Keratinocyte (primary cell): ENCODE results near the gene EPAS1. TPM values are rescaled to one million over a fixed set of nuclear protein-coding genes. Genes with fewer than 3 reads are reported as not detected.

Experiments
- DNase-seq: peaks from one replicate; pipeline ENCODE4 v3.0.0-alpha.2; 2011; ENCODE audit warnings: low read depth, missing footprints, low spot score
- FAIRE-seq: peaks from 2 replicates; lab custom pipeline; 2011; peaks lifted over from hg19 to GRCh38; lab: Jason Lieb, UNC
- H2AFZ ChIP-seq: 2 replicates; pipeline ENCODE4 v1.6.0; 2012; ENCODE audit warnings: low read length, control low read depth, inconsistent platforms; ENCODE audit not compliant: control insufficient read depth
- H3K27ac ChIP-seq: 2 replicates; pipeline ENCODE4 v1.5.1; 2011; ENCODE audit warnings: low read length; ENCODE audit not compliant: control insufficient read depth, insufficient read depth
- H3K27me3 ChIP-seq: 3 replicates; pipeline ENCODE4 v1.6.0; 2011; ENCODE audit warnings: low read length; ENCODE audit not compliant: control insufficient read depth, insufficient read depth; ENCODE audit errors: extremely low read depth
- H3K36me3 ChIP-seq, 2 experiments: 2 replicates in 1 of 2; 3 replicates in 1 of 2; pipeline ENCODE4 v1.5.1; 2011; ENCODE audit warnings: low read length in 2 of 2, mild to moderate bottlenecking in 1 of 2; ENCODE audit not compliant: control insufficient read depth in 2 of 2, insufficient read depth in 2 of 2; ENCODE audit errors: extremely low read depth in 1 of 2
- H3K4me1 ChIP-seq: 3 replicates; pipeline ENCODE4 v1.5.1; 2011; ENCODE audit warnings: low read length; ENCODE audit not compliant: control insufficient read depth, insufficient read depth; ENCODE audit errors: extremely low read depth
- H3K4me2 ChIP-seq: 3 replicates; pipeline ENCODE4 v1.6.0; 2011; ENCODE audit warnings: low read depth, low read length; ENCODE audit not compliant: control insufficient read depth, insufficient read depth; ENCODE audit errors: extremely low read depth
- H3K4me3 ChIP-seq, 3 experiments: fragments of 200-600 bp in 1 of 3; sonication (generic) in 1 of 3; 2 replicates in 2 of 3; 3 replicates in 1 of 3; pipeline ENCODE4 v1.5.1; 2011 to 2016; ENCODE audit warnings: low read length in 3 of 3, mild to moderate bottlenecking in 3 of 3, control low read depth in 2 of 3, inconsistent platforms in 1 of 3, low read depth in 1 of 3, mixed read lengths in 1 of 3, mixed run types in 1 of 3, moderate library complexity in 1 of 3; ENCODE audit not compliant: control insufficient read depth in 2 of 3, insufficient read depth in 2 of 3; ENCODE audit errors: extremely low read depth in 1 of 3
- H3K79me2 ChIP-seq: 2 replicates; pipeline ENCODE4 v1.6.0; 2012; ENCODE audit warnings: low read length; ENCODE audit not compliant: control insufficient read depth, insufficient read depth
- H3K9ac ChIP-seq: 3 replicates; pipeline ENCODE4 v1.6.0; 2011; ENCODE audit warnings: low read length; ENCODE audit not compliant: control insufficient read depth, insufficient read depth; ENCODE audit errors: extremely low read depth
- H3K9me1 ChIP-seq: 3 replicates; pipeline ENCODE4 v1.6.0; 2011; ENCODE audit warnings: low read length; ENCODE audit not compliant: control insufficient read depth, insufficient read depth; ENCODE audit errors: extremely low read depth
- H3K9me3 ChIP-seq: 2 replicates; pipeline ENCODE4 v1.5.1; 2012; ENCODE audit warnings: low read depth, low read length; ENCODE audit not compliant: control insufficient read depth
- H4K20me1 ChIP-seq: 3 replicates; pipeline ENCODE4 v1.6.0; 2011; ENCODE audit warnings: low read length; ENCODE audit not compliant: control insufficient read depth, insufficient read depth; ENCODE audit errors: extremely low read depth
- EZH2 ChIP-seq: IDR thresholded peaks from one replicate; pipeline ENCODE4 v1.6.1; 2012; ENCODE audit warnings: inconsistent platforms, mild to moderate bottlenecking, low read length, moderate library complexity
- dilution Hi-C: fragments of 300-500 bp; cut with MboI; formaldehyde crosslinking; loops from one replicate; pipeline ENCODE4 v1.7.0; 2020; ENCODE audit warnings: low sequenced_read_pairs; ENCODE audit not compliant: extremely low pct_ligation_motif_present
- polyA plus RNA-seq, 5 experiments: library from polyadenylated mRNA; depleted of rRNA in 3 of 5; stranded (reverse) in 3 of 5; stranded (forward) in 1 of 5; unstranded in 1 of 5; fragments of >200 nt; gene quantifications; 1 replicate in 1 of 5; 2 replicates in 3 of 5; 3 replicates in 1 of 5; pipeline versions ENCODE4 v1.2.1 to v1.2.3, GENCODE V29; 2011 to 2012; ENCODE audit warnings: missing spikeins in 2 of 5, low read depth in 1 of 5, low replicate concordance in 1 of 5
- TF ChIP-seq, protein P1 (sequence below), 3 experiments: IDR thresholded peaks in 1 of 3; conservative IDR thresholded peaks in 1 of 3; optimal IDR thresholded peaks in 1 of 3; 2 replicates in 2 of 3; 3 replicates in 1 of 3; pipeline versions ENCODE3 to v1.5.1; 2011; ENCODE audit warnings: low read length in 3 of 3, mild to moderate bottlenecking in 3 of 3, moderate library complexity in 2 of 3, control low read depth in 1 of 3, inconsistent platforms in 1 of 3; ENCODE audit not compliant: insufficient read depth in 2 of 3; ENCODE audit errors: extremely low read depth in 1 of 3

The EPAS1 gene
- polyA plus RNA-seq, 1 donor (not counting 4 experiments of a cell fraction or from before 2014, with no cell fraction given): 96.7 TPM

DNA sequence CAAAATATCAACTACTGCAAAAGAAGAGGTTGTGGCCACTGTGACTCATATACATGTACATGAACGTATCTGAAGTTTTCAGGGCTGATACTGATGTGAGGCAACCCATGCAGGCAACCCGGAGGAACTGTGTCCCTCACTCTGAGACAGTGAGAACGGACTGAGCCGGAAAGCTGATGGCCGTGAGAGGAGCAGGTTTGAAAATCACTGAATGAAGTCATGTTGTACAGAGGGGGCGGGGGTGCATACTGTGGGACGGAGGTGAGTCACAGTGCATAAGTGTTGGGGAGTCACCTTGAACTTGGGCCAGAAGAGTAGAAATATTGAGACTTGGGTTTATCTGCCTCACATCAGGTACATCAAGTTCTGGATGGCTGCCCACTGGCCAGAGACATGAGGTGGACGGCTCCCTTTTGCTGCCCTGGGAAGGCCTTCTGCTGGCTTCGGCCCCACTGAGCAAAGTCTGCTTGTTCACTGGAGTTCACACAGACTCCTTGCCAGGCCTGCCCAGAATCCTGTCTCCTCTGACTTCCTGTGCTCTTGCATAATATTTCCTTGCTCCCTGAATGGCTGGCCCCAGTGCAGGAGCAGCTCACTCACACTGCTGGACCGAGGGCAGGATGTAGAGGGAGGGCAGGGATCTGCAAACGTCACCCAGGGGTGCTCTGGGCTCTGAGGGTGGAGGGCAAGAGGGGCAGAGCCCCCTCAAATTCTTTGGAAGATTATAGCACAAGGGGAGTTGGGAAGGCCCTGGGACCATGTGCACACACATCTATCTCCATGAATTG is 18.1 kb downstream of the EPAS1 start:
- Histone ChIP-seq H3K9me3 (no peaks in the 10 kb centered on the region), H3K4me3 (peak overlapping the region in 2 of 3 experiments; percentile 30 to 39), H3K27me3 (no peaks in the 10 kb centered on the region), H3K27ac (peak overlapping the region; percentile 87), H2AFZ (peak overlapping the region; percentile 81), H3K9ac (peak overlapping the region; percentile 66), H3K36me3 (peaks cover 0 to 11% of the 10 kb centered on the region in 2 experiments), H3K4me2 (peak overlapping the region; percentile 63), H3K4me1 (peaks cover 82% of the 10 kb centered on the region), H3K79me2 (peaks cover 63% of the 10 kb centered on the region), H4K20me1 (no peaks in the 10 kb centered on the region), H3K9me1 (no peaks in the 10 kb centered on the region)
- FAIRE-seq: peak; percentile 87
- DNase-seq: peak; percentile 86
- dilution Hi-C loops: no loop called here
- TF ChIP-seq EZH2: no peak
- TF ChIP-seq, protein P1, sequence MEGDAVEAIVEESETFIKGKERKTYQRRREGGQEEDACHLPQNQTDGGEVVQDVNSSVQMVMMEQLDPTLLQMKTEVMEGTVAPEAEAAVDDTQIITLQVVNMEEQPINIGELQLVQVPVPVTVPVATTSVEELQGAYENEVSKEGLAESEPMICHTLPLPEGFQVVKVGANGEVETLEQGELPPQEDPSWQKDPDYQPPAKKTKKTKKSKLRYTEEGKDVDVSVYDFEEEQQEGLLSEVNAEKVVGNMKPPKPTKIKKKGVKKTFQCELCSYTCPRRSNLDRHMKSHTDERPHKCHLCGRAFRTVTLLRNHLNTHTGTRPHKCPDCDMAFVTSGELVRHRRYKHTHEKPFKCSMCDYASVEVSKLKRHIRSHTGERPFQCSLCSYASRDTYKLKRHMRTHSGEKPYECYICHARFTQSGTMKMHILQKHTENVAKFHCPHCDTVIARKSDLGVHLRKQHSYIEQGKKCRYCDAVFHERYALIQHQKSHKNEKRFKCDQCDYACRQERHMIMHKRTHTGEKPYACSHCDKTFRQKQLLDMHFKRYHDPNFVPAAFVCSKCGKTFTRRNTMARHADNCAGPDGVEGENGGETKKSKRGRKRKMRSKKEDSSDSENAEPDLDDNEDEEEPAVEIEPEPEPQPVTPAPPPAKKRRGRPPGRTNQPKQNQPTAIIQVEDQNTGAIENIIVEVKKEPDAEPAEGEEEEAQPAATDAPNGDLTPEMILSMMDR (optimal IDR thresholded peaks at IDR 0.05 in 1 of 3, IDR thresholded peaks at IDR 0.05 in 1 of 3, conservative IDR thresholded peaks at IDR 0.05 in 1 of 3; ENCODE audit: extremely low read depth in 1 of 3, insufficient read depth in 2 of 3, low read length in 3 of 3): no peak

DNA sequence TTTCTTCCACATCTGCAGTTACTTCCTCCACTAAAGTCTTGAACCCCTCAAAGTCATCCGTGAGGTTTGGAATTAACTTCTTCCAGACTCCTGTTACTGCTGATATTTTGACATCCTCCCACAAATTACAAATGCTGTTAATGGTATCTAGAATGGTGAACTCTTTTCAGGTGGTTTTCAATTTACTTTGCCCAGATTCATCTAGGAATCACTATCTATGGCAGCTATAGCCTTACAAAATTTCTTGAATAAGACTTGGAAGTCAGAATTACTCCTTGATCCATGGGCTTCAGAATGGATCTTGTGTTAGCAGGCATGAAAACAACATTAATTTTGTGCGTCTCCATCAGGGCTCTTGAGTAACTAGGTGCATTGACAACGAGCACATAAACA is 19.9 kb downstream of the EPAS1 start:
- Histone ChIP-seq H3K9me1 (no peaks in the 10 kb centered on the region), H3K36me3 (peaks cover 0 to 4% of the 10 kb centered on the region in 2 experiments), H3K27me3 (no peaks in the 10 kb centered on the region), H3K4me2 (no peak overlapping the region), H3K4me1 (peaks cover 67% of the 10 kb centered on the region), H3K9me3 (no peaks in the 10 kb centered on the region), H2AFZ (no peak overlapping the region), H3K9ac (no peak overlapping the region), H3K27ac (peak overlapping the region; percentile 87), H4K20me1 (no peaks in the 10 kb centered on the region), H3K79me2 (peaks cover 65% of the 10 kb centered on the region), H3K4me3 (no peak overlapping the region)
- FAIRE-seq (no peak), DNase-seq (no peak)
- TF ChIP-seq, protein P1 (optimal IDR thresholded peaks at IDR 0.05 in 1 of 3, IDR thresholded peaks at IDR 0.05 in 1 of 3, conservative IDR thresholded peaks at IDR 0.05 in 1 of 3; ENCODE audit: extremely low read depth in 1 of 3, insufficient read depth in 2 of 3, low read length in 3 of 3): no peak
- TF ChIP-seq EZH2: no peak
- dilution Hi-C loops: no loop called here
